Testis (tissue), 3 donors: ENCODE measurements around the gene NTM. TPM values are rescaled to one million over a fixed set of nuclear protein-coding genes. Genes with fewer than 3 reads are reported as not detected.

Experiments
- DNase-seq: peaks from one replicate; pipeline ENCODE4 v3.0.0-alpha.2; 2019
- H3K27ac ChIP-seq, 2 donors: fragments of 200-600 bp; sonication (generic); one replicate each; pipeline ENCODE4 v1.5.1; 2019
- H3K27me3 ChIP-seq: fragments of 200-600 bp; sonication (generic); one replicate; pipeline ENCODE4 v1.5.1; 2019
- H3K36me3 ChIP-seq: fragments of 200-600 bp; sonication (generic); one replicate; pipeline ENCODE4 v1.5.1; 2017; ENCODE audit warnings: low read depth; ENCODE audit errors: missing control alignments
- H3K4me1 ChIP-seq: fragments of 200-600 bp; sonication (generic); one replicate; pipeline ENCODE4 v1.5.1; 2019
- H3K4me3 ChIP-seq, 2 donors: fragments of 200-600 bp; sonication (generic); one replicate each; pipeline ENCODE4 v1.5.1; 2017 to 2019
- H3K9me3 ChIP-seq: fragments of 200-600 bp; sonication (generic); one replicate; pipeline ENCODE4 v1.5.1; 2017
- POLR2A ChIP-seq: fragments of 450-650 bp; IDR thresholded peaks from one replicate; pipeline ENCODE4 v1.6.1; 2017; ENCODE audit warnings: antibody characterized with exemption, mild to moderate bottlenecking, moderate library complexity
- WGBS, 2 donors: methylation state at CpG; one replicate each; pipeline ENCODE4 v1.1.5; 2018; 5-methylcytosine and 5-hydroxymethylcytosine counted together
- intact Hi-C: fragments of 100-400 bp; cut with DNase I; formaldehyde crosslinking; loops from one replicate; pipeline ENCODE4 v1.15.1; 2023; ENCODE audit warnings: low total_unique reads
- polyA plus RNA-seq: library from polyadenylated mRNA; stranded (reverse); fragments of 350-450 nt; fragmentation: Illumina TruSeq; extraction: RNeasy Lipid Tissue Mini Kit (QIAGEN cat#74804); gene quantifications from one replicate; pipeline ENCODE4 v1.2.3, GENCODE V29; 2014; ENCODE audit warnings: low read depth, low replicate concordance; ENCODE audit not compliant: insufficient read depth
- total RNA-seq, 2 donors: library from RNA; depleted of rRNA; stranded (reverse); fragments of >200 nt; gene quantifications; one replicate each; pipeline ENCODE4 v1.2.3, GENCODE V29; 2016
- TF ChIP-seq, protein P1 (sequence below), 3 experiments: fragments of 450-650 bp in 2 of 3; fragments of 200-600 bp in 1 of 3; sonication (generic) in 1 of 3; IDR thresholded peaks; one replicate each; pipeline ENCODE4 v1.5.1; 2016 to 2019; ENCODE audit warnings: antibody characterized with exemption in 3 of 3, mild to moderate bottlenecking in 2 of 3, moderate library complexity in 1 of 3

NTM gene
- total and polyA plus RNA-seq, 3 donors from 2014 or later = 1.7 to 4.5 (median 1.8) TPM

DNA sequence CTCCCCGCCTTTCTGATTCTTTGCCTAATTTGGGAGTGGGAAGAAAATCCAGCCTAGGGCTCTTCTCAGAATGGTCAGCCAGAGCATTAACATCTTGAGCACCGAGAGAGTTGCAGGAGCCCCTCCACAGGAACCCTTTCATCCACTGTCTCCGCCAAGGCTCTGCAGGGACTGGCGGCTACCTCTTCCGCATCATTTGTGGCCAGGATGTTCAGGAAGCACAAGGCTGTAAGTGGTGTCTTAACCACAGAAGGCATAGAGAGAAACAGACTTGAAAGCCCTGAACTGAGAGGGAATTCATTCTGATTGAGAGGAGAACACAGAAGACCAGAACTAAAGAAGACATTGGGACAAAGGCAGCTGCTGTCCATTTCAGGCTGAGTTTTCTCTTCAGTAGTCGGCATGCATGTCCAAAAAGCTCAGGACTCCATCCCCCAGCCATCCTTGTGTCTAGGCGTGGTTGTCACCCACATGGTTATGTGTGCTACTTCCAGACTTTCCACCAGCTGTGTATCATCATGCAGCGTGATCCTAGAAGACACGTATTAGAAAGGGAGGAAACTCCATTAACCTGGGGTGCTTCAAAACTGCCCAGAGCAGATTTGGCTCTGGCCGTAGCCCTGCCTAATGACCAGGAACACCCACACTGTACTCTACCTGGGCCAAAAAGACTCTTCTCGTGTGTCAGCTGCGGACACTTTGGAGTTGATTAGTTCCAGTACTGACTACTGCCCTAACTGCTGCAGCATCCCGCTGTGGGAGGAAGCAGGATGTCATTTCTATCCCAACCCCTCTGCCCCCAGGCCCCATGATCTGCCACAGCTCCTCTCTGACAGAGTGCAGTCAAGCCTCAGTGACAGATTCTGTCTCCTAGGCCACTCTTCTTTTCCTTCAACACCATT lies 725.1 kb downstream of the NTM start:
- no peak for DNase-seq
- Histone ChIP-seq H3K9me3 (no peaks in the 10 kb centered on the region), H3K36me3 (no peaks in the 10 kb centered on the region), H3K4me1 (no peaks in the 10 kb centered on the region), H3K4me3 (no peak overlapping the region), H3K27me3 (no peaks in the 10 kb centered on the region), H3K27ac (no peak overlapping the region)
- intact Hi-C loops = no loop called here
- 56 to 58% methylated on average over 12 to 13 of the region's 13 CpGs for WGBS, 2 donors
- no peak for TF ChIP-seq POLR2A
- TF ChIP-seq, protein P1, sequence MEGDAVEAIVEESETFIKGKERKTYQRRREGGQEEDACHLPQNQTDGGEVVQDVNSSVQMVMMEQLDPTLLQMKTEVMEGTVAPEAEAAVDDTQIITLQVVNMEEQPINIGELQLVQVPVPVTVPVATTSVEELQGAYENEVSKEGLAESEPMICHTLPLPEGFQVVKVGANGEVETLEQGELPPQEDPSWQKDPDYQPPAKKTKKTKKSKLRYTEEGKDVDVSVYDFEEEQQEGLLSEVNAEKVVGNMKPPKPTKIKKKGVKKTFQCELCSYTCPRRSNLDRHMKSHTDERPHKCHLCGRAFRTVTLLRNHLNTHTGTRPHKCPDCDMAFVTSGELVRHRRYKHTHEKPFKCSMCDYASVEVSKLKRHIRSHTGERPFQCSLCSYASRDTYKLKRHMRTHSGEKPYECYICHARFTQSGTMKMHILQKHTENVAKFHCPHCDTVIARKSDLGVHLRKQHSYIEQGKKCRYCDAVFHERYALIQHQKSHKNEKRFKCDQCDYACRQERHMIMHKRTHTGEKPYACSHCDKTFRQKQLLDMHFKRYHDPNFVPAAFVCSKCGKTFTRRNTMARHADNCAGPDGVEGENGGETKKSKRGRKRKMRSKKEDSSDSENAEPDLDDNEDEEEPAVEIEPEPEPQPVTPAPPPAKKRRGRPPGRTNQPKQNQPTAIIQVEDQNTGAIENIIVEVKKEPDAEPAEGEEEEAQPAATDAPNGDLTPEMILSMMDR (IDR thresholded peaks at IDR 0.05) = no peak

DNA sequence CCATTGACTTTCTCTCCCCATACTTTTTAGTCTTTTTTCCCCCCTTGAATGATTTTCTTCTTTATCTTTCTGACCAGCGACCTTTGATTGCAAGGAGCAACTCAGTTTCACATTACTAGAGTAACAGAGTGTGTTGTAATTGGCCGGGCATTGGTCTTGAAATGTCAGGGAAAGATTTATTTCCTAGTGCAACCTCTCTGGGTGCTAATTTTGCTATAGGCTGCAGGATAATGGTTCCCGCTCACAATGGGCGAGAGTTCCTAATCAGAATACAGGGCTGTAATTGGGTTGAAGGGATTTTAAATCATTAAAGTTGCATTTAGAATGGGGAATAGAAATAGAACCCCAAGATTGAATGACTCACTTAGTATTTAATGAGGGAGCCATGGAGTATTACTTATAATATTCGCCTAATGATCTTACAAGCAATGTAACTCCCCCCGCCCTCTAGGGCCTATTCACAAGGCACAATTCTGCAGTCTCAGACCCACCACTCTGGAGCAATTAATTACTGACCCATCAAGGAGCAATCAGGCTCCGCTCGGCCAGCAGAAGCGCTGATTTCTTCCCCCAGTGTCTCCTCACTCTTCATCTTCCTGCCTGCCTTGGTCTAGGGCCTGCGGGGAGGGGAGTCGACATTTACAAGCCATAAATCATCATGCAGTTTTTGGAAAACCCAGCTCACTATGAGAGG lies 725.9 kb downstream of the NTM start:
- no peaks in the 10 kb centered on the region for H3K27me3 ChIP-seq
- H3K9me3 ChIP-seq = no peaks in the 10 kb centered on the region
- no peaks in the 10 kb centered on the region for H3K36me3 ChIP-seq
- no peak for DNase-seq
- H3K4me1 ChIP-seq = no peaks in the 10 kb centered on the region
- 52 to 53% methylated on average over 11 of the region's 11 CpGs for WGBS, 2 donors
- TF ChIP-seq POLR2A = no peak
- TF ChIP-seq, protein P1 (IDR thresholded peaks at IDR 0.05) = no peak
- H3K4me3 ChIP-seq = no peak overlapping the region
- intact Hi-C loops = no loop called here
- H3K27ac ChIP-seq = no peak overlapping the region

DNA sequence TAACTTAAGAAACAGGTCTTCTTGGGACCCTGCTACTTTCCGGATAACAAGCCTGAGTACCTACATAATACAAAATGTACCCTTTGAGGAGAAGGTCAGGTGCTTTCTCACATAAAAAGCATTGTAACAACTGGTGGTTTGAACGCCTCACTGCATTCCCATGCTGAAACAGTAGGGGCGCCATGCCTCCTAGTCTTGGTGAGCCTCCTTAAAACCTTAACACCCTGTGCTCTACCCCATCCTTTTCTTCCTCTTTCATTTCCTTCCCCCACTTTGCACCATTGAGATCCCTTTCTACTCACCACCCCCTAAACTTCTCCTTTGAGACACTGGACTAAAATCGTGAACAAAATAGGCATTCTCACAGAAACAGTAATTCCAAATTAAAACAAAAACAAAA lies 729.3 kb downstream of the NTM start:
- H3K27ac ChIP-seq = no peak overlapping the region
- no peak for TF ChIP-seq POLR2A
- TF ChIP-seq, protein P1 (IDR thresholded peaks at IDR 0.05) = peak in 2 of 3 experiments; percentile 22 to 29
- no peak for DNase-seq
- no peak overlapping the region for H3K4me3 ChIP-seq
- H3K9me3 ChIP-seq = no peaks in the 10 kb centered on the region
- no peaks in the 10 kb centered on the region for H3K4me1 ChIP-seq
- WGBS, 2 donors = 49 to 67% methylated on average over 4 of the region's 4 CpGs
- no peaks in the 10 kb centered on the region for H3K36me3 ChIP-seq
- H3K27me3 ChIP-seq = no peaks in the 10 kb centered on the region
- intact Hi-C loops = no loop called here

DNA sequence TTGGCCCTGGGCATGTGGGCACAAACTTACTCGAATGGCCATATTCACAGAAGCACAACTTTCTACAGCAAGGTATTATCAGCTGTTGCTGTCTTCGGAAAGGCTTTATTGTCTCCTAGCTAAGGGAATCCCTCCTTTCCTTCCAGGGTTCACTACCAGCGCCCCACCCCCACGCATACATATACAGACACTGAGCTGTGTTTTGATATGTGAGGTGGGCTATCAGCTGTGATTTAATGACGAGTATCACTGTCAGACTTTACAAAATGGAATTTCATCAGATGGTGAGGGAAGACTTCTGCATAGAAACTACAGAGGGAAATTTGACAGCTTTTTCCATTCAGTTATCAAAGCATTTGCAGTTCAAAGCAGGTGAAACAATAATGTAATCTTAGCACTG lies 730.2 kb downstream of the NTM start:
- Histone ChIP-seq H3K36me3 (no peaks in the 10 kb centered on the region), H3K4me1 (no peaks in the 10 kb centered on the region), H3K27ac (no peak overlapping the region), H3K27me3 (no peaks in the 10 kb centered on the region), H3K4me3 (no peak overlapping the region), H3K9me3 (no peaks in the 10 kb centered on the region)
- 83 to 88% methylated on average over 5 of the region's 5 CpGs for WGBS, 2 donors
- no peak for TF ChIP-seq POLR2A
- TF ChIP-seq, protein P1 (IDR thresholded peaks at IDR 0.05) = no peak
- no peak for DNase-seq
- intact Hi-C loops = no loop called here
